Right ventricle myocardium inferior (tissue), 1 donor: ENCODE measurements around the gene CYP2W1. TPM values are rescaled to one million over a fixed set of nuclear protein-coding genes. Genes with fewer than 3 reads are reported as not detected.
"Not testable (repeated sequence)": the region's sequence is repeated elsewhere in the genome, so short reads cannot be mapped to it uniquely, and the experiment has no call there.

Experiments used
- ATAC-seq: fragments of 200-7000 bp; cut with Tn5 transposase; one replicate; pipeline ENCODE4 v1.9.1; 2020; ENCODE audit warnings: mild to moderate bottlenecking, moderate library complexity
- DNase-seq: peaks from one replicate; pipeline ENCODE4 v3.0.0; 2021; ENCODE audit errors: missing footprints
- intact Hi-C: fragments of 100-400 bp; cut with DNase I; formaldehyde crosslinking; loops from one replicate; pipeline ENCODE4 v1.11.0; 2022
- total RNA-seq: library from RNA; stranded (reverse); fragmentation: NEBNext Ultra II Directional; extraction: Animal tissue kit (Norgen Biotek cat#: 25700); gene quantifications from one replicate; pipeline ENCODE4 v1.2.1, GENCODE V29; 2021
- donor health status: DM: no; HTN: yes; CAD: no; lungs with severe emphysema.

The CYP2W1 gene
- total RNA-seq, 1 donor from 2014 or later = not detected

DNA sequence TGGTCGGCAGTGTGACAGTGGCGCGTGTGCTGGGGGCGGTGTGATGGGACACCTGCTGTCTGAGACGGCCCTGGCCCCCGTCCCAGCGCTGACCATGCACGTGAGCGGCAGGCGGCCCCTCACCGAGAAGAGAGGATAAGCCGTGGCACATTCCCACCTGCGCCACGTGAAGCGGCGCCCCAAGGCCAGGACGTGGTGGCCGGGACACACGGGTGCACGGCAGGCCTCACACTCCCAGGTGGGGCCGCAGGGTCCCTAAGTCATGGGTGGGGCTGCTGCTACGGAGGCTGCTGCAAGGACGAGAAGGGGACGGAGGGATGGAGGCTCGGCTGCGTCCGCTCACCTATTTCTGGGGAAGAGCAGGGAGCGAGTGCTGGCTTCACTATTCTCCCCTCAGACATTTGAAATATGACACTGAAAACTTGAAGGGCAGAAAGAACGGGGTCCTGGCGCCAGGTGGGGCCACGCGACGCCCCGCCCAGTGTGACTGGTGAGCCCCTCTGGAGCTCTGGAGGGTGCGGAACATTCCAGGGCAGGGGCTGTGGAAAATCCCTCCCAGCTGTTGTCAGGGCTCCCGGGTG lies 7.5 kb downstream of the CYP2W1 start:
- intact Hi-C loops = loop anchor here (5.0 kb wide), 1 partner anchor 152 kb away; no protein-coding TSS in a partner anchor
- DNase-seq (no peak), ATAC-seq (no peak)

DNA sequence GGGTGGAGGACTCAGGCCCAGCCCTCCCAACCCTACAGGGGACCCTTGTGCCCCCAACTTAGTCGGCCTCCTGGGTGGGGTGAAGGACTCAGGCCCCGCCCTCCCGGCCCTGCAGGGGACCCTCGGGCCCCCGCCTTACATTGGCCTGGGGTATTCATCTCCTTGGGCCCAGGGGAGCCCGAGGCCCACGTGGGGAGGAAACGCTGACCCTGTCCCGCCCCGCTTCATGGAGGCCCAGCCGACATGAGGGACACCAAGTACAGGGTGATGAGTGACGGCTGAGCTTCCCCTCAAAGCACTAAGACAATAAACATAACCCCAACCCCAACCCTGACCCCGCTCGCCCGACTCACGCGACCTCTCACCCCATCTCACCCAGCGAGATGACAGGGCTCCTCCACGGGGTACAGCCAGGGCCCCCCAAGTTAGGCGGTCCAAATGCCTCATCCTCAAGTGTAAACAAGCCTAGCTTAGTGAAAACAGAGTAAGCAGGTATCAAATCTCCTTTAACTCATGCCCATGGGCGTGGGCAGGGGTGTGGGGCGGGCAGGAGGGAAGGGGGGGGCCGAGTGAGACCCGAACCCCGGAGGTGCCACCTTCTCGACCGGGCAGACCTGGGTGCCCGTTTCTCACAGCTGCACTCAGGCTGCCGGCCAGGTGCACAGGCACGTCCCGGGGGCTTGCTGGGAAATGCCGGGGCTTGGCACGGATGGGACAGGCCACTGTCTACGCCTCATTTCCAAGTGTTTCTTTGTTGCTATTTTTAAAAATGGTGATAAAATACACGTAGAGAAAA lies 8.2 kb downstream of the CYP2W1 start:
- ATAC-seq = no peak
- DNase-seq = no peak
- intact Hi-C loops = loop anchor here (5.0 kb wide), 1 partner anchor 151 kb away; no protein-coding TSS in a partner anchor

DNA sequence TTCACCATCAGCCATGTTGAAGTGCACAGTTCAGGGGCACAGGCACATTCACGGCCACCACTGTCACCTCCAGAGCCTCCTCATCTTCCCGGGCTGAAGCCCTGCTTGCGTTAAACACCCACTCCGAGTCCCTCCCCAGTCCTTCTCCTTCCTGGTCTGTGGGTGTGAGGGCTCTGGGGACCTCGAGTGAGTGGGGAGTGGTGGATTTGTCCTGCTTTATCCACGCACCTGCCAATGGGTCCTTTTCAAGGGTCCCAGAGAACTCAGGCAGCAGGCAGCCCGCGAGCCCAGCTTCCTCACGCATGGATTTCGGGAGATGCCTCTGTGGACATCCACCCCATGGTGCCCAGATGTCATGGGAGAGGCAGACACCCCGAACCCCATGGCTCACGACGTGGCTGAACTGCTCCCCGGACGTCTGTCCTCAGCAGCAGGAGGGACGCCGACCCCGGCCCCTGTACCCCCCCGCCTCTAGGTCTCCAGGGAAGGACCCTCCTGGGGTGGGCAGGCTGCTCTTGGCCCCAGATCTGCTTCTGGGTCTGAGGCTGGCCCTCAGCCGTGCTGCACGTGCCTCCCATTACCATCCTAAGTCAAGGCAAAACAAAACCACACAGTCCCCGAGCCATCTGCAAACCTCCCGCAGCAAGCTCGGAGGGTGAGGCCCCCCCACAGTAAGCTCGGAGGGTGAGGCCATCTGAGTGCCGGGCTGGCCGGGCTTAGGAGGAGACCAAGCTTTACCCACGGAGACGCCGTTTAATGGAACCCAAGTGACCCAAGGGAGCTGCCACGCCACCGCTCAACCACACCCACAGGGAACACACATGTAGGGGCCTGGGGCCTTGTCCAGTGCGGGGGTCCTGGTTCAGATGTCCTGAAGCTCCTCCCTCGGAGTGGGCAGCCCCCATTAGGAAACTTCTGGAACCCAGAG lies 9.0 kb downstream of the CYP2W1 start:
- ATAC-seq (no peak), DNase-seq (no peak)
- intact Hi-C loops = loop anchor here (5.0 kb wide), 1 partner anchor 150 kb away; no protein-coding TSS in a partner anchor

DNA sequence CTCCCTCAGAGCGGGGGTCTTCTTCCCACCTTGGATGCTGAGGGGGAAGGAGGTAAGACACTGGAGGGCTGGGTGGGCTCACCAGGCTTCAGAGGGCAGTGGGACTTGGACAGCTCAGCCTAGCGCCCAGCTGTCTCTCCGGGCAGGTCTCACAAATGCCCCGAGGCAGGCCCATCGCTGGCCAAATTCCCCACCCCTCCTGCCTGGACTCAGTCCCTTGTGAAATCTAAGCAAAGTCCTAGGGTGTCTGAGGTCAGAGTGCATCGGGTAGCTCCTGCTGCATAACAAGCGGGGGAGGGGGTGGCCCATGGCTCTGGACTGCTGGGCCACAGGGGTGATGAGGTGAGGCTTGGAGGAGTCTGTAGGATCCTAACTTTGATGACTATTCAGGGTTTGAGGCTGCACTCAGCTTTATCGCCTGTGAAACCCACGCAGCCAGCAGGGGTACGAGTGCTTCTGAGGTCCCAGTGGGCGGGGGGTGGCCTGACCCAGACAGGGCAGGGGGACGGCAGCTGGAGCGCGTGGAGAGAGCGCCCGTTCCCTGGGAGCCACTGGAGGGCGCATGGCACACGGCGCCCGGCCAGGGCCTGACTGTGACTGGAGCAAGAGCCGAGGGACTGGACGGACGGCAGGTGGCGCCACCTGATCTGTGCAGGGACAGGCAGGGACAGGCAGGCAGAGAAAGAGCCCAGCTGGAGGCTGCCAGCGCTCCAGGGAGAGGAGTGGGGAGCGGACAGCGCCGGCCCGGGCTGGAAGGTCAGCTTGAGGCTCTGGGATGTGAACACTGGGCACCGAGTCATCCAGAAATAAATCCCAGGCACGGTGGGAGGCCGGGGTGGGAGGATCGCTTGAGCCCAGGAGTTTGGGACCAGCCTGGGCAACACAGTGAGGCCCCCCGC lies 10.0 kb downstream of the CYP2W1 start:
- peak; percentile 98 for DNase-seq
- ATAC-seq = peak; percentile 97
- intact Hi-C loops = loop anchor here (1.0 to 5.0 kb wide), 2 partner anchors 72 to 149 kb away; no protein-coding TSS in a partner anchor

DNA sequence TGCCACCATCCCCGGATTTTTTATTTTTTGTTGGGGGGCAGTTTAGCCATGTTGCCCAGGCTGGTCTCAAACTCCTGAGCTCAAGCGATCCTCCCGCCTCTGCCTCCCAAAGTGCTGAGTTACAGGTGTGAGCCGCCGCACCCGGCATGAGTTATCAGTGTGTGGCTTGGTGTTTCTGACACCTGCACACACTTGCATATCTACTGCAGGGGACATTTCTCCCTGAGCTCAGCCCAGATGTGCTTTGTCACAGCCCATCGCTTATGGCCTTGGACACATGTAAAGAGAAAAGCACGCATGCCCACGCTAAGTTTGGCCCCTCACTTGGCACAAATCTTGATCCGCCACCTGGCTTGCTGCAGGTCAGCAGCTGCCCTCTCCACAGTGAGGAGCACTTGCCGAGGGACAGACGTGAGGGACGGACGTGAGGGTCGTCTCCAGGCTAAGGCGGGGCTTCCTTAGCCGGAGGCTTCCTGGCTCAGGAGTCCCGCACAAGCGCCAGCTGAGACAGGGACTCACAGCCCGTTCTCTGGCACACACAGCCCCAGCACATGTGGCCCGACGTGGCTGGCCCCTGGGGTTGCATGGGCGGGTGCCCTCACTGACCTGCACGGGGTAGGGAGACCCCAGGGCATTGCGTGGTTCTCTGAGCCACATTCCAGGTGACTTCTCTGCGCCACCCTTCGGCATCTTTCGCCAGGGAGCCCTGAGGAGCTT lies 11.8 kb downstream of the CYP2W1 start:
- DNase-seq (no peak), ATAC-seq (no peak)
- intact Hi-C loops = loop anchor here (5.0 kb wide), 1 partner anchor 148 kb away; no protein-coding TSS in a partner anchor

DNA sequence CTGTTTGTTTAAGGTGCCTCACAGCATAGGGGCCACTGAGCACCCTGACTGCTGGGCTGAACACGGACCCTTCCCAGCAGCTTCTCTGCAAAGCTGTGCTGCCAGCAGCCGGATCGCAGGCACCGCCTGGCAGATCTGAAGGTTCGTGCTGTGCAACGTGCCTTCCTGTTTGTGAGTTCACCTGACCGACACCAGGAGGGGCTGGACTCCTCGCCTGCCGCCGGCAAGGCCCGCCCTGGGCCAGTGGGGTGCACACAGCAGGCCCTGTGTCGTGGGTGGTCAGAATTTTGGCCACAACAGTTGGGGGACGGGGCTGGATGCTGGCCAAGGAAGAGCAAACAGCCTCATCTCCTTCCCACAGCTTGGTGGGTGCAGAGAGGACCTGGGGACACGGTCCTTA lies 12.6 kb downstream of the CYP2W1 start:
- ATAC-seq (no peak), DNase-seq (no peak)
- intact Hi-C loops = no loop called here

DNA sequence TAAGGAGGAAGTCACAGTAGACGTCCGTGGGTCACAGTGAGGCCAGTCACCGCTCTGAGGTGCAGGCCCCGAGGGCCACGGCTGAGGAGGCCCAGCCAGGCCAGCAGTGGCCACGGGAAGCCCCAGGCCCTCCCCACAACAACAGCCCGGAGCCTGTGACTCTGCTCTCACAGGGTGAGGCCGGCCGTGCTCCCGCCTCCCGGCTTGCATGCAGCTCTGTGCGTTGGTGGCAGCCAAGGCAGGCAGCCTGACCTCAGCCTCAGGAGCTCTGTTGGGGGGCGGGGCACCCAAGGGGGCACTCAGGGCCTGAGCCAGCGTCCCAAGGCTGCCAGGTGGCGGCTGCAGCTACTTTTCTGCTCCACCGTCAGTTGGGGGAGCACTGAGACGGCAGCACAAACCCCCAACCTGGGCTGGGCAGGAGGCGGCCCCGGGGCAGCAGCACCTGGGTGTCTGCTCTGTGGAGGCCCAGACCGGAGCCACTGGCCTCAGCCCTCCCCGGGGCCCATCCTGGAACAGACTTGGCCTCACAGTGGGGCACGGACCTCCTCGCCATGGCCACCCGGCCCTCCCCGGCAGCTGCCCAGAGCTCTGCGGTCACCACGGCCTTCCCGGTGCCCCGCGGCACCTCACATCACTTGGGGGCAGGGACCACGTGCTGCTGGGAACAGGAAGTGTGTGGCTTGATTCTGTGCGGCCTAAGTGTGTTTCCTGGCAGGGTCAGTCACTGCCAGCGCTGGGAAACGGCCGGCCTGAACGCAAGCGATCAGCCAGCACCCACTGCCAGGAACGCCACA lies 13.3 kb downstream of the CYP2W1 start:
- DNase-seq (no peak), ATAC-seq (no peak)
- intact Hi-C loops = no loop called here

DNA sequence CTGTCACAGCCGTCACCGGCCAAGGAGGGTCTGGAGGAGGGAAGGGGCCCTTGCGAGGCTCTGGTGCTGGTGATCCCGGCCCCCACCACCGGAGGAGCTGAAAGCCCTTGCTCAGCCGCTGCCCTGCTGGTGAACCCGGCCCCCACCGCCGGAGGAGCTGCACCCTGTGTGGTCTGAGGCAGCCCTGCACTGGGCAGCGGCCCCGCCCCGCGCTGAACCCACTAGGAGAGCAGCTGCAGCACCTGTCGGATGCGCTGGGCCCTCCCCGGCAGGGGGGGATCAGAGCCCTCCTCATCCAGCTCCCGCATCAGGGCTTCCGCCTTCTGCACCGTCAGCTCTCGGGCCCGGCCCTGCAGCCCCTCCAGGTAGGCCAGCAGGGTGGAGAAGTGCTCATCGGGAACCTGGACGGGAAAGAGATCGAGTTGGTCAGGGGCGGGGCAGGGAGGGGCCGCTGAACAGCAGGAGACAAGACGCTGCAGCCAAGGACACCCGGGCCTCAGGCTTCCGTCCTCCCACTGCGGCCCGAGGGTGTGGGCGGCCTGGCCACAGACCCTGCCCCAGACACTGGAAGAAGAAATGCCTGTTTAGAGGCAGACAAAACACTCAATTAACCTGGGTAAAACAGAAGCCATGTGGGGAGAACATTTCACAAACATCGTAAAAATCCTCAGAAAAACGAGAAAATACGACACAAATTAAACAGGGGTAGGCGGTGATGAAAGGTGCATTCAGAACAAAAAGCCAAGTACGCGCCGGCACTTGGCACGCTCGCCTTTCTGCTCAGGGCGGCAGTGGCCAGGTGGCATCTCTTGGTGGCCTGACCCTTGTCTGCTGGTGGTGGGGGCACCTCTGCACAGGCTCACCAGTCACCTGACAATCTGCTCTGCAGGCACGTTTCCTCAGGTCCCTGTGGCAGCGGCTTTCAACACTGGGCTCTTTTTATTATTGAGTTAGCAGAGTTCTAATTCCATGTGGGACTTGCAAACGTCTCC lies 14.7 kb downstream of the CYP2W1 start:
- ATAC-seq (no peak), DNase-seq (no peak)
- intact Hi-C loops = no loop called here

DNA sequence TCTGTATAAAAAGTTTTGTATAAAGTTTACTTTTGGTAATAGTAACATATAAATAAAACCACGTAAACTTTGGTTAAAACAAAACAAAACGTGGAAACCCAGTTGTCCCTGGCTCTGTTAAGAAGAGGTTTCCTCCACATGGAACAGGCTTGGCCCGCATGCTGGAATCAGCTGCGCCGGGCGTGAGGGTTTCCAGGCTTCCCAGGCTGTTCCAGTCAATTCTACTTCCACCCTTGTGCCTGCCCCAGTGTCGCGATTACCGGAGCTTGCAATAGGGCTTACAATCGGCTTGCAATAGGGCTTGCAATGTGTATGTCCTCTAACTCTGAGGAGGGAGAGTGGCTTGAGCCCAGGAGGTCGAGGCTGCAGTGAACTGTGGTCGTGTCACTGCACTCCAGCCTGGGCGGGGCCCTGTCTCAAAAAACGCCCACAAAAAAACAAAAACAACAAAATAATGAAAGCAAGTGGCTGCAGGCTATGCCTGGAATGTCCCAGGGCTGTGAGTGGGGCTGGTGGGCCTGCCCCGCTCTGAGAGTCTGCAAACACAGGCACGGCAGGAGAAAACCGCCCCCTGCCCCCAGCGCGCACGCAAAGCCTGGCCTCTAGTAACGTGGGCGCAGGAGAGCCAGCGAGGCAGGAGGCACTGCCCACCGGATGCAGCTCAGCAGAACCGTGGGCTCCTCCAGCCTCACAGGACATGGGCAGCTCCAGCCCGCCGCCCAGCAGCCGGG lies 16.3 kb downstream of the CYP2W1 start:
- no peak for DNase-seq
- ATAC-seq = no peak
- intact Hi-C loops = no loop called here

DNA sequence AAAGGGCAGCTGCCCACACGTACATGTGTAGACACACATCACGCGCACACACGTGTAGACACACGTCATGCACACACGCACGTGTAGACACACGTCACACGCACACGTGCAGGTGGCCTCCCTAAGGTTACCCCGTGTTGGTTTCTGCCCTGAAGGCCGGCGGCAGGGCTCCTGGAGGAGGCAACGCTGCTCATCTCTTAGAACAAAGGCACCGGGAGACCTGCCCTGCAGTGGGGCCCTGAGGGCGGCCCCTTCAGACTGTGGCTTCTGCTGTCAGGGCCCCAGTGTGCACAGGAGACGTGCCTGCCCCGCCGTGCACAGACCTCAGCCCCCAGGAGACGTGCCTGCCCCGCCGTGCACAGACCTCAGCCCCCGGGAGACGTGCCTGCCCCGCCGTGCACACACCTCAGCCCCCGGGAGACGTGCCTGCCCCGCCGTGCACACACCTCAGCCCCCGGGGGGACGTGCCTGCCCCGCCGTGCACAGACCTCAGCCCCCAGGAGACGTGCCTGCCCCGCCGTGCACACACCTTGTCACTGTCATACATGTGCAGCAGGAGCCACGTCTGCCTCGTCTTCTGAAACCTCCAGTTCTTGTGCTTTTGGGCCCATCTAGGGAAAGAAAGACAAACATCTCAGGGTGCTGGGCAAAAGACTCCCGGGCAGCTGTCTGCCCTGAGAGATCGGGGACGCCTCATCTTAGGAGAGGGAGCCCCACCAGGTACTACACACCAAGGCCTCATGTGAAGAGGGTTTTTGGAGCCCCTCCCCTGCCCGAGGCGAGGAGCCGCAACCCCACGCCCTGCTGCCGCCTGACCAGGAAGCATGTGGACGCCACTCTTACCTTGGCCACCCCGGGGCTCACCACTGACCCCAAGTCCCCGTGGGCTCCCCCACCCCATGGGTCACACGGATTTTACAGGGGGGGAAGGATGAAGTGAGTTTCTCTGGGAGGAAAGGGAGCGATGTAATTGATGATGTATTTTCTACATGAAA lies 17.3 kb downstream of the CYP2W1 start:
- DNase-seq (no peak), ATAC-seq (no peak)
- intact Hi-C loops = no loop called here

DNA sequence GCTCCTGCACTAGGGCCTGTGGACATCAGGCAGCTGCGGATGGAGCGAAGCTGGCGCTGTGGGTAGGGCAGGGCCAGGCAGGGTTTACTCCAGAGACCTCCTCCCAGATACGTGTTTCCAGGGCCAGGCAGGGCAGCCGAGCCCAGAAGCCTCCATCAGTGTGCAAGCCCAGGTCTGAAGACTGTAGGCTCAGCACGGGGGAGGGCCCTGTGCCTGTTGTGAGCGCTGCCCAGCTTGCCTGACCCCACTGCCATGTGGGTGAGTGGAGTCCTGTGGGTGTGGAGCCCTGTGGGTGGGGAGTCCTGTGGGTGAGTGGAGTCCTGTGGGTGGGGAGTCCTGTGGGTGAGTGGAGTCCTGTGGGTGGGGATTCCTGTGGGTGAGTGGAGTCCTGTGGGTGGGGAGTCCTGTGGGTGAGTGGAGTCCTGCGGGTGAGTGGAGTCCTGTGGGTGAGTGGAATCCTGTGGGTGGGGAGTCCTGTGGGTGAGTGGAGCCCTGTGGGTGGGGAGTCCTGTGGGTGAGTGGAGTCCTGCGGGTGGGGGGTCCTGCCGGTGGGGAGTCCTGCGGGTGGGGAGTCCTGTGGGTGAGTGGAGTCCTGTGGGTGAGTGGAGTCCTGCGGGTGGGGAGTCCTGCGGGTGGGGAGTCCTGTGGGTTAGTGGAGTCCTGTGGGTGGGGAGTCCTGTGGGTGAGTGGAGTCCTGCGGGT lies 18.2 kb downstream of the CYP2W1 start:
- intact Hi-C loops, ATAC-seq, DNase-seq: not testable (repeated sequence)

DNA sequence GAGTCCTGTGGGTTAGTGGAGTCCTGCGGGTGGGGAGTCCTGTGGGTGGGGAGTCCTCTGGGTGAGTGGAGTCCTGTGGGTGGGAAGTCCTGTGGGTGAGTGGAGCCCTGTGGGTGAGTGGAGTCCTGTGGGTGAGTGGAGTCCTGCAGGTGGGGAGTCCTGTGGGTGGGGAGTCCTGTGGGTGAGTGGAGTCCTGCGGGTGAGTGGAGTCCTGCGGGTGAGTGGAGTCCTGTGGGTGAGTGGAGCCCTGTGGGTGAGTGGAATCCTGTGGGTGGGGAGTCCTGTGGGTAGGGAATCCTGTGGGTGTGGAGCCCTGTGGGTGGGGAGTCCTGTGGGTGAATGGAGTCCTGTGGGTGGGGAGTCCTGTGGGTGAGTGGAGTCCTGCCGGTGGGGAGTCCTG lies 19.0 kb downstream of the CYP2W1 start:
- intact Hi-C loops, ATAC-seq, DNase-seq: not testable (repeated sequence)

DNA sequence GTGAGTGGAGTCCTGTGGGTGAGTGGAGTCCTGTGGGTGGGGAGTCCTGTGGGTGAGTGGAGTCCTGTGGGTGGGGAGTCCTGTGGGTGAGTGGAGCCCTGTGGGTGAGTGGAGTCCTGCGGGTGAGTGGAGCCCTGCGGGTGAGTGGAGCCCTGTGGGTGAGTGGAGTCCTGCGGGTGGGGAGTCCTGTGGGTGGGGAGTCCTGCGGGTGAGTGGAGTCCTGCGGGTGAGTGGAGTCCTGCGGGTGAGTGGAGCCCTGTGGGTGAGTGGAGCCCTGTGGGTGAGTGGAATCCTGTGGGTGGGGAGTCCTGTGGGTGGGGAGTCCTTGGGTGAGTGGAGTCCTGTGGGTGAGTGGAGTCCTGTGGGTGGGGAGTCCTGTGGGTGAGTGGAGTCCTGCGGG lies 19.5 kb downstream of the CYP2W1 start:
- ATAC-seq, DNase-seq, intact Hi-C loops: not testable (repeated sequence)
